ENCODE measurements around the gene CERT1.

Gene CERT1

GRCh38 chr5:75405296-75405695 is 106.1 kb downstream of the CERT1 start:
- in situ Hi-C loops (cut with HindIII; ENCODE audit: low pct_unique_long_range_greater_than_20kb, low sequenced_read_pairs): no loop called here
- DNase-seq (ENCODE audit: low read depth in 1 of 2, low spot score in 1 of 2): no peak
- TF ChIP-seq JUND (IDR thresholded peaks at IDR 0.05; ENCODE audit: low read depth): no peak

GRCh38 chr5:75395277-75395676 is 116.2 kb downstream of the CERT1 start:
- no peak for DNase-seq (ENCODE audit: low read depth in 1 of 2, low spot score in 1 of 2)
- in situ Hi-C loops (cut with HindIII; ENCODE audit: low pct_unique_long_range_greater_than_20kb, low sequenced_read_pairs): no loop called here
- TF ChIP-seq JUND (IDR thresholded peaks at IDR 0.05; ENCODE audit: low read depth): no peak

- in situ Hi-C loops (cut with HindIII; ENCODE audit: low pct_unique_long_range_greater_than_20kb, low sequenced_read_pairs): no loop called here
- DNase-seq (ENCODE audit: low read depth in 1 of 2, low spot score in 1 of 2): no peak
- TF ChIP-seq JUND (IDR thresholded peaks at IDR 0.05; ENCODE audit: low read depth): no peak
Observed at GRCh38 chr5:75389430-75389829, 122.0 kb downstream of the CERT1 start.

DNA sequence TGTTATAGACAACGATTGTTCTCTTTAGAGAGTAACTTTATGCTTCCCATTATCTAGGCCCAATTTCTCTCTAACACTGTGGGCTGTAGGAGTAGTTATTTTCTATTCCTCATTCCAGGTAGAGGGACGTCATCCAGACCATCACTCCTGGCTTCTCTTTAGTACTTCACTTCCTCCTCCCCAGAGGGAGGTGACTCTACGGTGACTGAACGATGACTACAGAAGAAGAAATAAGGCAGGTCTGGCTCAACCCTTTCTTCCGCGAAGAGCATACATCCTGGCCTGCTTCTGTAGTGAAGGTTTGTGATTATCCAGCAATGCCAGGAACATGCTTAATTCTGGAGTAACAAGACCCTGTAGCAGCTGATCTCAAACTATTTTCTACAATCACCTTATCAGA is 123.6 kb downstream of the CERT1 start:
- TF ChIP-seq JUND (IDR thresholded peaks at IDR 0.05; ENCODE audit: low read depth): no peak
- no peak for DNase-seq (ENCODE audit: low read depth in 1 of 2, low spot score in 1 of 2)
- in situ Hi-C loops (cut with HindIII; ENCODE audit: low pct_unique_long_range_greater_than_20kb, low sequenced_read_pairs): no loop called here

- in situ Hi-C loops (cut with HindIII; ENCODE audit: low pct_unique_long_range_greater_than_20kb, low sequenced_read_pairs): no loop called here
- no peak for DNase-seq (ENCODE audit: low read depth in 1 of 2, low spot score in 1 of 2)
- TF ChIP-seq JUND (IDR thresholded peaks at IDR 0.05; ENCODE audit: low read depth): no peak
Observed at GRCh38 chr5:75384218-75384617, 127.2 kb downstream of the CERT1 start.

GRCh38 chr5:75381456-75381855 is 130.0 kb downstream of the CERT1 start:
- in situ Hi-C loops (cut with HindIII; ENCODE audit: low pct_unique_long_range_greater_than_20kb, low sequenced_read_pairs): no loop called here
- DNase-seq (ENCODE audit: low read depth in 1 of 2, low spot score in 1 of 2): no peak
- TF ChIP-seq JUND (IDR thresholded peaks at IDR 0.05; ENCODE audit: low read depth): no peak

DNA sequence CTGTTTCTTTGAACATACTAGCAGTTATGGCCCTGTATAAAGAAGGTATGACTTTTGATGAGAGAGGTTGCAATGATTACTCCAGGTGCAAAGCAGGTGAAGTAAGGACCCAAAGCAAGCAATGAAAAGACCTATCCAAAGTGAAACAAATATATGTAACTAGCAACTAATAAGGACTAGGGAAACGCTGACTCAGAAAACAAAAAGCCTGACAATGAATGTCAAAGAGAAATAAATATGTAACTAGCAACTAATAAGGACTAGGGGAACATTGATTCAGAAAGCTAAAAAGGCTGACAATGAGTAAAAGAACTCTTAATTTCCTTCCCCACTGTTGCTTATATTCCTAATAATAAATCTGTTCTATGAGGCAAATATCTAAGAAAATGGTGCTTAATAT is 131.3 kb downstream of the CERT1 start:
- DNase-seq (ENCODE audit: low read depth in 1 of 2, low spot score in 1 of 2): no peak
- TF ChIP-seq JUND (IDR thresholded peaks at IDR 0.05; ENCODE audit: low read depth): no peak
- in situ Hi-C loops (cut with HindIII; ENCODE audit: low pct_unique_long_range_greater_than_20kb, low sequenced_read_pairs): no loop called here

DNA sequence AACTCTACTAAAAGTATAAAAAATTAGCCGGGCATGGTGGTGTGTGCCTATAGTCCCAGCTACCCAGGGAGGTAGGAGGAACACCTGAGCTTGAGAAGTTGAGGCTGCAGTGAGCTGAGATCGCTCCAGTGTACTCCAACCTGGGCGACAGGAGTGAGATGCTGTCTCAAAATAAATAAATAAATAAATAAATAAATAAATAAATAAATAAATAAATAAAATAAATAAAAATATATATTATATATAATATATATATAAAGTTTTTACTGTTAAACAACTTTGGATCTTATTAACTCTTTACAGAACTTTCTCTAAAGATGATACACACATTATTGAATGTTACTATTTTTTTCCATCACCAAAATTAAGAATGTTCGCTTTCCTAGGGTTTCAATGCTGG is 136.0 kb downstream of the CERT1 start:
- no peak for DNase-seq (ENCODE audit: low read depth in 1 of 2, low spot score in 1 of 2)
- TF ChIP-seq JUND (IDR thresholded peaks at IDR 0.05; ENCODE audit: low read depth): no peak
- in situ Hi-C loops (cut with HindIII; ENCODE audit: low pct_unique_long_range_greater_than_20kb, low sequenced_read_pairs): no loop called here

DNA sequence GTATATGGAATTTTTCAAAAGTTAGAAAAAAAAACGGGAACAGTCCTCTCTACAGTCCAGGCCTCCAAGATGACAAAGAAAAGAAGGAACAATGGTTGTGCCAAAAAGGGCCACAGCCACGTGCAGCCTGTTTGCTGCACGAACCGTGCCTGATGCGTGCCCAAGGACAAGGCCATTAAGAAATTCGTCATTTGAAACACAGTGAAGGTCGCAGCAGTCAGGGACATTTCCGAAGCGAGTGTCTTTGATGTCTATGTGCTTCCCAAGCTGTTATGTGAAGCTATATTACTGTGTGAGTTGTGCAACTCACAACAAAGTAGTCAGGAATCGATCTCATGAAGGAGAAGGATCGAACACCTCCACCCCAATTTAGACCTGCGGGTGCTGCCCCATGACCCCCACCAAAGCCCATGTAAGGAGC is 137.0 kb downstream of the CERT1 start:
- no peak for DNase-seq (ENCODE audit: low read depth in 1 of 2, low spot score in 1 of 2)
- no peak for TF ChIP-seq JUND (IDR thresholded peaks at IDR 0.05; ENCODE audit: low read depth)
- in situ Hi-C loops (cut with HindIII; ENCODE audit: low pct_unique_long_range_greater_than_20kb, low sequenced_read_pairs): no loop called here

GRCh38 chr5:75373862-75374261 is 137.6 kb downstream of the CERT1 start:
- no peak for DNase-seq (ENCODE audit: low read depth in 1 of 2, low spot score in 1 of 2)
- in situ Hi-C loops (cut with HindIII; ENCODE audit: low pct_unique_long_range_greater_than_20kb, low sequenced_read_pairs): no loop called here
- TF ChIP-seq JUND (IDR thresholded peaks at IDR 0.05; ENCODE audit: low read depth): no peak

- DNase-seq (ENCODE audit: low read depth in 1 of 2, low spot score in 1 of 2): no peak
Observed at GRCh38 chr5:75368391-75368790, 143.0 kb downstream of the CERT1 start.

GRCh38 chr5:75367401-75367800 is 144.0 kb downstream of the CERT1 start:
- in situ Hi-C loops (cut with HindIII; ENCODE audit: low pct_unique_long_range_greater_than_20kb, low sequenced_read_pairs): no loop called here
- DNase-seq (ENCODE audit: low read depth in 1 of 2, low spot score in 1 of 2): no peak
- TF ChIP-seq JUND (IDR thresholded peaks at IDR 0.05; ENCODE audit: low read depth): no peak

More at GRCh38 chr5:75368391-75368790, 143.0 kb downstream of the CERT1 start:
- in situ Hi-C loops (cut with HindIII; ENCODE audit: low pct_unique_long_range_greater_than_20kb, low sequenced_read_pairs): no loop called here
- TF ChIP-seq JUND (IDR thresholded peaks at IDR 0.05; ENCODE audit: low read depth): no peak

GRCh38 chr5:75366787-75367186 is 144.6 kb downstream of the CERT1 start:
- no peak for TF ChIP-seq JUND (IDR thresholded peaks at IDR 0.05; ENCODE audit: low read depth)

GRCh38 chr5:75365740-75366139 is 145.7 kb downstream of the CERT1 start:
- in situ Hi-C loops (cut with HindIII; ENCODE audit: low pct_unique_long_range_greater_than_20kb, low sequenced_read_pairs): no loop called here

More at GRCh38 chr5:75366787-75367186, 144.6 kb downstream of the CERT1 start:
- in situ Hi-C loops (cut with HindIII; ENCODE audit: low pct_unique_long_range_greater_than_20kb, low sequenced_read_pairs): no loop called here
- no peak for DNase-seq (ENCODE audit: low read depth in 1 of 2, low spot score in 1 of 2)

More at GRCh38 chr5:75365740-75366139, 145.7 kb downstream of the CERT1 start:
- TF ChIP-seq JUND (IDR thresholded peaks at IDR 0.05; ENCODE audit: low read depth): no peak
- DNase-seq (ENCODE audit: low read depth in 1 of 2, low spot score in 1 of 2): no peak

Data from T47D (cell line).